Left lung (tissue), 14 donors: ENCODE data around the gene RAB6C. TPM values are rescaled to one million over a fixed set of nuclear protein-coding genes. Genes with fewer than 3 reads are reported as not detected.
"Not testable (repeated sequence)": the region's sequence is repeated elsewhere in the genome, so short reads cannot be mapped to it uniquely, and the experiment has no call there.

Experiments used
- ATAC-seq: fragments of 200-7000 bp; cut with Tn5 transposase; one replicate; pipeline ENCODE4 v1.9.1; 2020; ENCODE audit warnings: moderate library complexity
- DNase-seq, 4 donors: peaks; one replicate each; pipeline ENCODE4 v3.0.0-alpha.2; 2013 to 2020
- H3K27ac ChIP-seq, 2 donors: fragments of 200-600 bp; sonication (generic) in 1 of 2; one replicate each; pipeline versions ENCODE4 v1.5.0 to v1.8.0; 2020 to 2021
- H3K27me3 ChIP-seq, 2 donors: fragments of 200-600 bp; sonication (generic) in 1 of 2; one replicate each; pipeline versions ENCODE4 v1.5.0 to v1.8.0; 2020 to 2021
- H3K36me3 ChIP-seq, 2 donors: fragments of 200-600 bp; sonication (generic) in 1 of 2; one replicate each; pipeline versions ENCODE4 v1.5.0 to v1.8.0; 2020 to 2021
- H3K4me1 ChIP-seq, 2 donors: fragments of 200-600 bp; one replicate each; pipeline ENCODE4 v1.8.0; 2021
- H3K4me3 ChIP-seq, 2 donors: fragments of 200-600 bp; sonication (generic) in 1 of 2; one replicate each; pipeline versions ENCODE4 v1.5.0 to v1.8.0; 2020 to 2021; ENCODE audit warnings: mild to moderate bottlenecking in 1 of 2
- H3K9me3 ChIP-seq, 2 donors: fragments of 200-600 bp; sonication (generic) in 1 of 2; one replicate each; pipeline versions ENCODE4 v1.5.0 to v1.8.0; 2020 to 2021
- intact Hi-C, 2 donors: fragments of 100-400 bp; cut with DNase I; formaldehyde crosslinking; loops; one replicate each; pipeline versions ENCODE4 v1.11.2 to v1.14.2; 2022
- long read RNA-seq, 12 donors: library from polyadenylated mRNA in 2 of 12; unstranded in 2 of 12; transcript quantifications; one replicate each; pipeline ENCODE4 v2.0.0 and lab custom pipeline, GENCODE V29; 2019 to 2026
- polyA plus RNA-seq, 6 donors: library from polyadenylated mRNA; unstranded; fragments of 120-200 nt; gene quantifications; one replicate each; pipeline ENCODE4 v1.2.1, GENCODE V29; 2013; ENCODE audit not compliant: insufficient read length in 6 of 6
- total RNA-seq, 2 donors: library from RNA; stranded (reverse); fragmentation: NEBNext Ultra II Directional; extraction: Animal tissue kit (Norgen Biotek cat#: 25700); gene quantifications; one replicate each; pipeline ENCODE4 v1.2.1, GENCODE V29; 2021
- TF ChIP-seq, protein P1 (sequence below), 2 donors: fragments of 200-600 bp; sonication (generic) in 1 of 2; IDR thresholded peaks; one replicate each; pipeline versions ENCODE4 v1.5.0 to v1.8.0; 2021; ENCODE audit warnings: antibody characterized with exemption in 2 of 2
- donor health status: DM: no; HTN: yes; CAD: no.
- donor health status: DM: no; HTN: no; CAD: no.

The RAB6C gene
- total RNA-seq, result not detected
- polyA plus RNA-seq, result under 1 TPM; 0.09 to 0.78 (median 0.26) TPM
- long read RNA-seq, donor 1, result 0 reads
- long read RNA-seq, donor 2, partial matches to known transcripts, result 0 of 1 reads
- long read RNA-seq, donor 2, other reads (novel, unspliced or antisense), result 0 of 1 reads
- long read RNA-seq, donor 3, result 0 reads
- long read RNA-seq, donor 4, result 0 reads
- long read RNA-seq, donor 5, result 0 reads
- long read RNA-seq, donor 6, result 0 reads
- long read RNA-seq, donor 7, result 0 reads
- long read RNA-seq, donor 8, result 0 reads
- long read RNA-seq, donor 9, result 0 reads
- long read RNA-seq, donor 10, result 0 reads
- long read RNA-seq, donor 11, transcript RAB6C-201 (1 exons, 3,075 nt), result major isoform, 9 of 9 reads
- long read RNA-seq, donor 11, partial matches to known transcripts, result 0 of 9 reads
- long read RNA-seq, donor 11, other reads (novel, unspliced or antisense), result 0 of 9 reads
- long read RNA-seq, donor 12, result 0 reads

DNA sequence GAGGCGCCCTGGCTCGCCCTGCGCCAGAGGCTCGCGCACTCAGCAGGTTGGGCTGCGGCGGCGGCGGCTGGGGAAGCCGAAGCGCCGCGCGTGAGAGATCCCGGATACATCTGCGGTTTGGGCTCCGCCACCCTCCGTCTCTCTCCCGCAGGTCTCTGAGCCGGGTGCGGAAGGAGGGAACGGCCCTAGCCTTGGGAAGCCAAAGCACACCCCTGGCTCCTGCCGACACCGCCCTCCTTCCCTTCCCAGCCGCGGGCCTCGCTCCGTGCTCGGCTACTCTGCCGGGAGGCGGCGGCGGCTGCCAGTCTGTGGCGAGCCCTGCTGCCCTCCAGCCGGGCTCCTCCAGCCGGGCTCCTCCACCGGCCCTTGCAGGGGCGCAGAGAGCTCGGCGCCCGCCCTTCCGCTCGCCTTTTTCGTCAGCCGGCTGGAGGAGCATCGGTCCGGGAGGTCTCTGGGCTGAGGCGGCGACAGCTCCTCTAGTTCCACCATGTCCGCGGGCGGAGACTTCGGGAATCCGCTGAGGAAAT, at the start of gene RAB6C:
RAB6C (plus strand) TSS at position 38 of the 527 bp plus-strand sequence; CDS start at position 488, 450 bp downstream.
- peak; percentile 81 for ATAC-seq
- H3K36me3 ChIP-seq, H3K9me3 ChIP-seq, H3K4me1 ChIP-seq, intact Hi-C loops, H3K27ac ChIP-seq: not testable (repeated sequence)
- Histone ChIP-seq H3K27me3 (peaks cover 10 to 77% of the 10 kb centered on the region in 2 donors), H3K4me3 (peak within 1 kb of the TSS in 1 of 2 donors; percentile 13)
- peak in 2 of 4 donors; percentile 14 to 74 for DNase-seq

DNA sequence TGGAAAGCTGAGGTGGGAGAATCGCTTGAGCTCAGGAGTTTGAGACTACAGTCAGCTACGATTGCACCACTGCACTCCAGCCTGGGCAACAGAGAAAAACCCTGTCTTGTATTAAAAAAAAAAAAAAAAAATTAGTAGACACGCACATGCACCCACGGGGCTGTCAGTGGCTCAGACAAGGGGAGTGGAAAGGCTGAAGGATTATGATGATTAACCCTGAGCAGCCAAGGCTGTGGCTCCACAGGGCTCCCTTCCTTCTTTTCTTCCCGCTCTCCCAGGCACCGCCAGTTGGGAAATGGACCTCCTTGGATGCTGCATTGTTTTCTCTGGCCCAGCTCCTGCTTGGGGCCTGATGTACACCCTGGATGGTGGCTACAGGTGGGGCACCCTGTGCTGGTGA, 49.0 kb upstream of the RAB6C start:
- intact Hi-C loops, result no loop called here
- no peak for DNase-seq
- TF ChIP-seq, protein P1, sequence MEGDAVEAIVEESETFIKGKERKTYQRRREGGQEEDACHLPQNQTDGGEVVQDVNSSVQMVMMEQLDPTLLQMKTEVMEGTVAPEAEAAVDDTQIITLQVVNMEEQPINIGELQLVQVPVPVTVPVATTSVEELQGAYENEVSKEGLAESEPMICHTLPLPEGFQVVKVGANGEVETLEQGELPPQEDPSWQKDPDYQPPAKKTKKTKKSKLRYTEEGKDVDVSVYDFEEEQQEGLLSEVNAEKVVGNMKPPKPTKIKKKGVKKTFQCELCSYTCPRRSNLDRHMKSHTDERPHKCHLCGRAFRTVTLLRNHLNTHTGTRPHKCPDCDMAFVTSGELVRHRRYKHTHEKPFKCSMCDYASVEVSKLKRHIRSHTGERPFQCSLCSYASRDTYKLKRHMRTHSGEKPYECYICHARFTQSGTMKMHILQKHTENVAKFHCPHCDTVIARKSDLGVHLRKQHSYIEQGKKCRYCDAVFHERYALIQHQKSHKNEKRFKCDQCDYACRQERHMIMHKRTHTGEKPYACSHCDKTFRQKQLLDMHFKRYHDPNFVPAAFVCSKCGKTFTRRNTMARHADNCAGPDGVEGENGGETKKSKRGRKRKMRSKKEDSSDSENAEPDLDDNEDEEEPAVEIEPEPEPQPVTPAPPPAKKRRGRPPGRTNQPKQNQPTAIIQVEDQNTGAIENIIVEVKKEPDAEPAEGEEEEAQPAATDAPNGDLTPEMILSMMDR (IDR thresholded peaks at IDR 0.05), result no peak
- H3K4me3 ChIP-seq, result no peak overlapping the region
- H3K36me3 ChIP-seq, result no peaks in the 10 kb centered on the region
- no peak for ATAC-seq
- no peak overlapping the region for H3K27ac ChIP-seq
- H3K4me1 ChIP-seq, result no peaks in the 10 kb centered on the region
- H3K27me3 ChIP-seq, result peaks cover 0 to 61% of the 10 kb centered on the region in 2 donors
- no peaks in the 10 kb centered on the region for H3K9me3 ChIP-seq

DNA sequence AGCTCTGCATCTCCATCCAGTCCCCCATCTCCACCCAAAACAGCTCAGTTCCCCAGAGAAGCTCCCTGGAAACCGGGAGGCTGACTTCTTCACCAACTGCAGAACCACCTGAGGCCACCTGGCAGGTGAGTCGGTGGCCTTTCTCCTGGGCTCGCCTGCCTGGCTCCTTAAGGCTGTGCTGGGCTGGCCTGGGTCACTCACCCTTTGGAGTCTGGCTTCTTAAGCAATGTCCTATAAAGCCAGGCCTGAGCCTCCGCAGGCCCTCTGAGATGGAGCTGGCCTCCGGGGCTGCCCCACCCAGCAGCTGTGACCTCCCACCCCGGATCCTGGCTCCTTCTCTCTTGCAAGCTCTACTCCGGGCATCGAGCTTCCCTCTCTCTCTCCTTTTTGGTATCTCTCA, 46.1 kb upstream of the RAB6C start:
- H3K4me1 ChIP-seq, ATAC-seq, H3K36me3 ChIP-seq, DNase-seq, intact Hi-C loops, H3K9me3 ChIP-seq, H3K27ac ChIP-seq, H3K4me3 ChIP-seq: not testable (repeated sequence)
- H3K27me3 ChIP-seq, result peaks cover 0 to 73% of the 10 kb centered on the region in 2 donors

DNA sequence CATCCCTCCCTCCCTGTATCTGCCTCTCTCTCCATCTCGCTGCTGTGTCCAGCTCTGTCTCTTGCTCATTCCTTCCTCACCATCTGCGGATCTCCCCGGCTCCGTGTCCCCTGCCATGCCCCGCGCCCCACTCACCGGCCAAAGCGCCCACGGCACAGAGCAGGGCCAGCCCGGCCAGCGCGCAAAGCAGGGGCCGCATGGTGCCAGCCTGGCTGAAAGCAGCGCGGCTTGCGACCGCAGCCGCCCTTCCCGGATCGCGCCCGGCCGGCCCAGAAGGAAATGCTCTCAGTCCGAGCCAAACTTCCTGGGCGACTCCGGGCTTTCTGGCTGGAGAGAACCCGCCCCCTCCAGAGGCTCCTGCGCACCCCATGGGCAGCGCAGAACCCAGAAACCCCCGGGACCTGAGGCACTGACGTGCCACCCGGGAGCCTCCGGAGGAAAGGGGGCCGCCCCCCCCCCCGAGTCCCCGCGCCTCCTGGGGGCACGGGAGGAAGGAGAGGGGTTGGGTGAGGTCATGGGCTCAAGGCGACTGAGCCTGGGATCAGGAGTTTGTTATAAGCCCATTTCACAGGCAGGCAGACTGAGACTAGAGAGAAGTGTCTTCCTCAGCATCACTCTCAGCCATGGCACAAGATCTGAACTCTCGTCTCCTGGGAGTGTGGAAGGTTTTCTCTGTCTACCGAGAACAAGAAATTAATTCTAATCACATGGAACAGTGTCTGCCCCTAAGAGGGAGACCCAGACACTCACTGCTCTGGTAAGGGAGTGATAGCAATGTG, 45.2 kb upstream of the RAB6C start:
- TF ChIP-seq, protein P1 (IDR thresholded peaks at IDR 0.05), result no peak
- Histone ChIP-seq H3K9me3 (no peaks in the 10 kb centered on the region), H3K4me3 (no peak overlapping the region), H3K36me3 (no peaks in the 10 kb centered on the region), H3K27me3 (peaks cover 0 to 73% of the 10 kb centered on the region in 2 donors), H3K4me1 (no peaks in the 10 kb centered on the region), H3K27ac (no peak overlapping the region)
- DNase-seq (peak in 1 of 4 donors; percentile 70), ATAC-seq (no peak)
- intact Hi-C loops, result no loop called here

DNA sequence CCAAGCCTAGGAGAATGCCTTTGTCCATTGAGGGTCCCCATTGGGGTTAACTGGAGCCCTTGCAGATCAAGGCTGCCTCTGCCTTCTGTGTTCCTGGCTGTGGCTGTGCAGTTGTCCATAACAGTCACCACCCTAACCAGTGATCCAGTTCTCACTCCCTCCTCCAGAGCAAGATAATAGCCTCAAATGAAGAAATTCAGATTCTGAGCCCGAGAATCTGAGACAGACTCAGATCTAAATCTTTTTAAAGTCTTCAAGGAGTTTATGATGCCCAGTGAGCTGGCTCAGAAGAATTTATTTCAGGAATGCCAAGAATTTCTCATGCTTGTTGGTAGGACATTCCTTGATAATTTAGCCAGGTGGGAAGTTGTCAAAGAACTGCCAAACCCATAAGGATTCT, 44.3 kb upstream of the RAB6C start:
- TF ChIP-seq, protein P1 (IDR thresholded peaks at IDR 0.05), result no peak
- Histone ChIP-seq H3K4me1 (no peaks in the 10 kb centered on the region), H3K27ac (no peak overlapping the region), H3K27me3 (peaks cover 0 to 65% of the 10 kb centered on the region in 2 donors), H3K4me3 (no peak overlapping the region), H3K9me3 (no peaks in the 10 kb centered on the region), H3K36me3 (no peaks in the 10 kb centered on the region)
- intact Hi-C loops, result no loop called here
- ATAC-seq (no peak), DNase-seq (no peak)
